ENCODE results near the gene LOXL3.
"Not testable (repeated sequence)": the region's sequence is repeated elsewhere in the genome, so short reads cannot be mapped to it uniquely, and the experiment has no call there.

The LOXL3 gene

GRCh38 chr2:74572178-74572925 is 18.6 kb upstream of the LOXL3 start:
- FAIRE-seq: no peak

DNA sequence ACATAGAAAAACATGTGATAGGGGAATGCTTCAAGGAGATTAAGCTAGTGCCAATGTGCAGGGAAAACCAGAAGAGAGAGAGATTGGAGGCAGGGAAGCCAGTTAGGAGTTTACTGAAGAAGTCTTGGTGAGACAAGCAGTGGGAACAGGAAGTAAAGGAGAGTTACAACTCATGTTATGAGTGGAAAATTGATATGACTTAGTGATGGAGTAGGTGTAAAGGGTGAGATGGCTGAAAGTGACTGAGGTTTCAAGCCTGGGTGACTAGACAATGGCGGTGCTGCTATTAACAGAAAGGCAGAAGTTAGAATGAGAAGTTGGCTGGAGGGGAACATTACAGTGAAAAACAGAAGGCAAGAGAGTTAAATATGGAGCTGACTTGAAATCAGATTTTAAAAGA is 17.3 kb upstream of the LOXL3 start:
- no peak for FAIRE-seq

DNA sequence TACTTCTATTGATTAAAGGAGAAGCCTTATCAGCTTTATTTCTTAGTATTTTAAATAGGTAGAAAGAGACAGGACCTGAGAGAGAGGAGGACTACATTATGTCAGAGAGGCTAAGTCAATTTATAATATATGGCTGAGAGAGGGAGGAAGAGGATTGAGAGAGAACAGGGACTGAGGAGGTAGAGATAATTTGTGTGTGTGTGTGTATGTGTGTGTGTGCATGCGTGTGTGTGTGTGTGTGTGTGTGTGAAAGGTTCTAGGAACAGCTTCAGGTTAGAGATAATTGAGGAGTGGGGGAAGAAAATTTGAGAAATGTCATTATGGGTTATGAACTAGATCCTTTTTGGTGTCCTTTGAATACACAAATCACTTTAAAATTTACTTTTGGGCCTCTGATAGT is 15.9 kb upstream of the LOXL3 start:
- FAIRE-seq: no peak

GRCh38 chr2:74567881-74568280 is 14.1 kb upstream of the LOXL3 start:
- no peak for FAIRE-seq

DNA sequence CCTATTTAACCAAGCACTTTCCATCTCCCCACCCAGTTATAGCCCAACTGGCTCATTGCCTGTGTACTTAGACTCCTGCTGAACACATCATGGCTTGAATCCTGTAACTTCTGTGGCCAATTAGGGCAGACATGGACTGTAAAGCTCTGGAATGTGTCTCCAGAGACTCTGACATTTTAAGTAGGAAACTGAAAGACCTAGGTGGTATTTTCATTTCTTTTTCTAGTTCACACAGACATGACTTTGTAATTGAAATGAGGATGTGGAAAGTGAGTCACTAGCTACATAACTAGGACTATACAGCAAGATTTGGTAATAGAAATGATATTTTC is 13.0 kb upstream of the LOXL3 start:
- FAIRE-seq: no peak

DNA sequence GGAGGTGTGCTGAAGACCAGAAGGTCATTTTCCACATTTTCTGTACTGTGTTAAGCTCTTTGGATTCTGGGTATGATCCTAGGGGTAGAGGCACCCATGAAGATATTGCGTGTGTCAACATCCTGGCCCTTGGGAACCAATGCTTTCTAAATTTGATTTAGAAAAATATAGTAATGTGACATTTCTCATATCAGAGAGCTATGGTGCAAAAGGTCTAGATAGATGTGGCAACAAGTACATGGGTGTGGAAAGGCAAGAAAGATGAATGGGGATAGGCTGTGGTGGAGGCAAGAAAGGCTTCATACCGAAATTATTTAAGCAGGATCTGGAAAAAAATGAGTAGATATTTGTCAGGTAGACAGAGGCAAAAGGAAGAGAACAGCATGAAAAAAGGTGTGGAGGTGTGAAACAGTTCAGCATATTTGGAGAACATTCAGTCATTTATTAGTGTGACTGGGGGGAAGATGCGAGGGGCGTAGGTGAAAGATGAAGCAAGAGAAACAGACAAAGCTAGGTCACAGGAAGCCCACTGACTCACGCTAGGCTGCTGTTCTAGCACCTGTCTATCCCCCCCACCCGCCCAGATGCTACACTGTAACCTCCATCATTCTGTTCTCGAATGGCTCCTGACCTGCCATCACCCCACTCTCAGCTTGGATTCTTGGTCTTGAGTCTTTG is 12.5 kb upstream of the LOXL3 start:
- FAIRE-seq: no peak

DNA sequence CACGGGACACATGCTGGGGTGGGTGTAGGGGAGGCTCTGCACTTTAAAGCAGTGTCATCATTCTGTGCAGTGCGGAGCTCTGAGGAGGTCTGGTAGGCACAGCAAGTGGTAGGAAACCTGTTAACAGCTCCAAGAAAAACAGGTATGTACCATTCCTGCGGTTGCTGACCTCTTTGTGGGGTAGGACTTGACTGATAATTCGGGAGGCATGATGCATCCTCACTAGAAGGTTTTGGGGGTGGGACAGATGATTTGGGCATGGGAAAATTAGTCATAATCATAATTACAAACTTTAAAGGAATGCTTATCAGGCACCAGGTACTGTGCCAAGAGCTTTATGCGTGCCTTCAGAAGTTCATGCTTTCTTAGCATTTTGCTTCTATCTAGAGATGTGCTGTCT is 10.5 kb upstream of the LOXL3 start:
- no peak for FAIRE-seq

- FAIRE-seq: no peak
Observed at GRCh38 chr2:74562126-74562775, 8.5 kb upstream of the LOXL3 start.

DNA sequence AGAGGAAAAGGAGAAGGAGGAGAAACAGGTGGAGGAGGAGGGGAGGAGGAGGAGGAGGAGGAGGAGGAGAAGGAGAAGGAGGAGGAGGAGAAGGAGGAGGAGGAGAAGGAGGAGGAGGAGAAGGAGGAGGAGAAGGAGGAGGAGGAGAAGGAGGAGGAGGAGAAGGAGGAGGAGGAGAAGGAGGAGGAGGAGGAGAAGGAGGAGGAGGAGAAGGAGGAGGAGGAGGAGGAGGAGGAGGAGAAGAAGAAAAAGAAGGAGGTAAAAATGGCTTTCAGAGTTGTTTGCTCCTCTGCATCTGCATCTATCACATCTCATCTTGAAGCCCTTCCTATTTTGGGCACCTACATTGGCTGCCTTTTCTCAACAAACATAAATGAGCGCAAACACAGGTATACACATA is 7.3 kb upstream of the LOXL3 start:
- not testable (repeated sequence) for FAIRE-seq

DNA sequence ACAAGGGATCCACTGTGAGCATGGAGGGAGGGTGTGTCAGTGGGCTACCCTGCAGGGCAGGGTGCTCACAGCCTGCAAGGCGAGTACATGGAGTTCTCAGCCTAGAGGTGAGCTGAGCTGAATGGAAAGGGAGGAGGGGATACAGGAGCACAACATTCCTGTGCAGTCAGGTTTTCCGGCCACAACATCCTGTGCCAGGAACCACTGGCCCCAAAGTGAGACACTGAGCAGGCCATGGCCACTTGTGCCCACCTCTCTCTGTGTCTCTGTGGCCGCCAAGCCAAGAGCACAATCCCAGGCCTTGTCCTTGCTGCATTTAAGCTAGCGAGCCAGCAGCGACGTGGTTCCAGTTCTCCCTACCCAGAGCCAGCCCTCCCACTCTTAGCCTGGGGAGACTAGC is 6.8 kb upstream of the LOXL3 start:
- FAIRE-seq: no peak

DNA sequence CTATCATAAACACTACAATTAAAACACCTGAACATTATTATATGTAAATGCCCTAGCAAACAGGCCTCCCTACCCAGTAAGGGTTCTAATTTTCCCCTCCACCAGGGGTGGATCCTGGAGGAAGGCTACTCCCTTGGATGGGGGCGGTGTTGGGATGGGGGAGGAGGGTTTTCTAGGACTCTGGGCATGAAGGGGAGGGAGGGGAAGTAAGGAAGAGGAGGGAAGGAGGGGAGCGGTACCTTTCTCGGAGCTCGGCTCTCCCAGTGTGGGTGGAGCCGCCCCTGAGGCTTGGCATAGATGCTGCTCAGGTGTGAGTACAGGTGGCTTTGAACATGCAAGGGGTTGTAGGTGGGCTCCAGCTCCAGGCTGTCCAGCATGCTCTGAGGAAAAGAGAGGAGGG is 6.2 kb upstream of the LOXL3 start:
- FAIRE-seq: no peak

DNA sequence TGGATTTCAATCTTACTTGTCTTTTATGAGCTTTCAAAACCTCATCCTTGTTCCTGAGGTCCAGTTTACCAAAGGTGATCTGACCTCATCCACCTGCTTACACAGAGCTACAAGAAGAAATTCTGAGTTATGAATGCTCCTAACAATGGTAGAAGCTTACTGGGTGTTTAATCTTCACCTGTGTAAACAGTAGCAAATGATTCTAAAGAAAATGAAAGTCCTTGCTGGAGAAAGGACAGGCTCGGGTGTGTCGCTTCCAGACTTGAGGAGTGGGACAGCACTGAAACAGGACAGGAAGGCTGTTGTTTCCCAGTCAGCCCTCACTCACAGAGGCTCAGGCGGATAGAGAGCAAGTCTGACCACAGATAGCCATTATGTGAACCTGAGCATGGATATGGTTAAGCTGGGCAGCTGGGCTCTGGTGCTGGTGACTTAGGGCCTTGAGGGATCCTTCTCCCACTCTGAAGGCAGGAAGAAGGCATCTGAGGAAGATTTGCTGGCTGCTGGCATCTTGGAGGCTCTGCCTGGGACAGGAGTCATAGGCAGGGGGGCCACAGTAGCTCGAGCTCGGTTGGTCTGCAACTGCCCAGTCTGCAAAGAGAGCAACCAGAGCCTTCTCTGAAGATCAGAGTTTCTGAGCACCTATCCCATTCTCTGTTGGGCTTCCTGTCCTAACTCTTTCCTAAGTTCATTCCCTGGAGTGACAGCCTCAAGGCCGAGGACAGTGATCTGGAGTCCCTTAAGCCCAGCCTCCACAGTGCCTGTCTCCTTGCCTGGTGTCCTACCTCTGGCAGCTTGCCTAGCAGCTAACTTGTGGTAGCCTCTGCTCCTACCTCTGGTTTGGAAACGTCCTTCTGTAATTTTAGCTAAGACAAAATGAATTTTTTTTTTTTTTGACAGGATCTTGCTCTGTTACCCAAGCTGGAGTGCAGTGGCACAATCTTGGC is 4.8 kb upstream of the LOXL3 start:
- FAIRE-seq: no peak

GRCh38 chr2:74556831-74557370 is 3.2 kb upstream of the LOXL3 start:
- FAIRE-seq: no peak

DNA sequence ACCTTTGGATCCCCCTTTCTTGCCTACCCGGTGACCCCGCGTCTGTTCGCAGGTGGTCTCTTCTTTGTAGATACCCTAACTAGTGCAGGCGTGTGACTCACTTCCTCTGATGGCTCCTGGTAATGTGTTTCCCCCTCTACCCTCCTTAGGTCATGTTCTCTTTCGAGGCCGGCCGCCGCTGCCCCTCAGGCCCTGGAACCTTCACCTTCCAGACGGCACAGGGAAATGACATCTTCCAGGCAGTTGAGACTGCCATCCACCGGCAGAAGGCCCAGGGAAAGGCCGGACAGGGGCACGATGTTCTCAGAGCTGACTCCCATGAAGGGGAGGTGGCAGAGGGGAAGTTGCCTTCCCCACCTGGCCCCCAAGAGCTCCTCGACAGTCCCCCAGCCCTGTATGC is 2.4 kb upstream of the LOXL3 start:
- no peak for FAIRE-seq

DNA sequence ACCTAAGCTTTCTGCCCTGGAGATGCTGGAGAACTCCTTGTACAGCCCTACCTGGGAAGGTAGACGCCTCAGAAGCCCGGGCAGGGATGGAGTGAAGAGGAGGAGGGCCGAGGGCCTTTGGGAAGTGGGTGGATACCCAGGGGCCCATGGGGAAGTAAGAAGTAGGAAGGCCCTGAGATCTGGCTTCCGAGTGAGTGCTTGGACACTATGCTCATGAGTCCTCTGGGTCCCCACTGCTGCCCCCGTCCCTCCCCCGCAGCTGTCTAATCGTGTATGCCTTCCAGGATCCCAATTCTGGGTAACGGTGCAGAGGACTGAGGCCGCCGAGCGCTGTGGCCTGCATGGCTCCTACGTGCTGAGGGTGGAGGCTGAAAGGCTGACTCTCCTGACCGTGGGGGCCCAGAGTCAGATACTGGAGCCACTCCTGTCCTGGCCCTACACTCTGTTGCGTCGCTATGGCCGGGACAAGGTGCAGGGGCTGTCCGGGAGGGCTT is 1.9 kb upstream of the LOXL3 start:
- no peak for FAIRE-seq

DNA sequence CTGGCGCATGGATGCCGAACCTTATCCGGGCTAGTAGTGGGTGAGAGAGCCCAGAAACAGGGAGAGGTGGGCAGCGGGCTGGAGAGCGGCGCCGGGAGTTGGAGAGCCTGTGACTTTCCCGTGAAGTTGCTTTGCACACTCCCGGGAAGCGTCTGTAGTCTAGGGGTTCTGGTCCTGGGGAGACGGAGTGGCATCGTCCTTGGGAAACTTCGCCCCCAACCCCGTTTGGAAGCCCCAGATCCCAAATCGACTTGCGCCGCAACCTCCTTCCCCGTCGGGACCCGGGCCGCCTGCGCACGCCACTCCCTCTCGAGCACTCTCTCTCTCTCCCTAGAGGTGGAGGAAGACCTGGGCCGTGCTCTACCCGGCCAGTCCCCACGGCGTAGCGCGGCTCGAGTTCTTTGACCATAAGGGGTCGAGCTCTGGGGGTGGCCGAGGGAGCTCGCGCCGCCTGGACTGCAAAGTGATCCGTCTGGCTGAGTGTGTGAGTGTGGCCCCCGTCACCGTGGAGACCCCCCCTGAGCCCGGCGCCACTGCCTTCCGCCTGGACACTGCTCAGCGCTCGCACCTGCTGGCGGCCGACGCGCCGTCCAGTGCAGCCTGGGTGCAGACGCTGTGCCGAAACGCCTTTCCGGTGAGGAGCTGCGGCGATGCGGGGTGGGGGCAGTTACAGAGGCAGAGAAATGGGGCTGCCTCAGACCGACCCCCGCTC is 1.2 kb upstream of the LOXL3 start:
- FAIRE-seq: no peak

- FAIRE-seq: no peak
Observed at GRCh38 chr2:74552914-74553811, 579 bp downstream of the LOXL3 start.

GRCh38 chr2:74551942-74552913 is 1.5 kb downstream of the LOXL3 start:
- FAIRE-seq: no peak

DNA sequence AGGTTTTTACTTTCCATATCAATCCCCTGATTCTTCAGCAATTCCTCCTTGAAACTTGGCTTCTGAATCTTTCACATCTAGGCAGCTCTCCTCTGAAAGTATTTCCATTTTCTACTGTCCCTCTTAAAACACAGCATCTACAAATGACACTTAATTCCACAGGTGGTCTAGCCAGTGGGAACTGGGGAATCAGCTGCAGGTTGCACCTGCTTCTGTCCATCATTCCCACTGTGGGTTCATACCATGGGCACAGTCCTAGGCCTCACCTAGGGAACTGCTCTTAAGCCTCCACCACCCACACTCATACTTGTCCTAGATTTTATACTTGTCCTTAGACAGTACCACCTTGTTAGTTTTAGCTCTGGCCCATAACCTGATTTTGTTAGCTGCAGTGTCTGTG is 2.2 kb downstream of the LOXL3 start:
- FAIRE-seq: no peak

DNA sequence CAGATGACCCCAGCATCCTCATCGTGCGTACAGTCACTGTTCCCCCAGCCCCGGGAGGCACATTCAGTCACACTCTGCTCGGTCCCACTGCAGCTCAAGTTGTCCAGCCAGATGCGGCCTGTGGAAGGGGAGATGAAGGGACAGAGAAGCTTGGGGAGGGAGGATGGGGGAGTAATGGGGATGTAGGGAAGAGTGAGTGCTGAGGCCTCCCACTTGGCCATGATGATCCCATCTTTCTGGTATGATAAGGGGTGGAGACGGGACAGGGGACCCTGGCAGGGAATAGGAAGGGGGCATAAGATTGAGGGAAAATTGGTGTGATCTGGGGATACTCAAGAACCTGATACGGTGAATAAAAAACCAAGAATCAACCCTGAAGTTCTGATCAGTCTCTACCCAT is 3.5 kb downstream of the LOXL3 start:
- no peak for FAIRE-seq
